Neural progenitor cell (in vitro differentiated cells): ENCODE measurements around the gene HMCES.

ENCODE experiments used
- CTCF ChIP-seq: fragments of 200-600 bp; sonication (generic); IDR thresholded peaks from 2 replicates; pipeline ENCODE4 v1.5.1; 2017; ENCODE audit warnings: antibody characterized with exemption, mild to moderate bottlenecking
- EZH2 ChIP-seq: fragments of 200-600 bp; sonication (generic); IDR thresholded peaks from 2 replicates; pipeline ENCODE4 v1.6.1; 2017; ENCODE audit warnings: antibody characterized with exemption, mild to moderate bottlenecking, moderate library complexity
- EZH2phosphoT487 ChIP-seq: fragments of 200-600 bp; sonication (generic); IDR thresholded peaks from 2 replicates; pipeline ENCODE4 v1.6.1; 2017; ENCODE audit warnings: antibody characterized with exemption

DNA sequence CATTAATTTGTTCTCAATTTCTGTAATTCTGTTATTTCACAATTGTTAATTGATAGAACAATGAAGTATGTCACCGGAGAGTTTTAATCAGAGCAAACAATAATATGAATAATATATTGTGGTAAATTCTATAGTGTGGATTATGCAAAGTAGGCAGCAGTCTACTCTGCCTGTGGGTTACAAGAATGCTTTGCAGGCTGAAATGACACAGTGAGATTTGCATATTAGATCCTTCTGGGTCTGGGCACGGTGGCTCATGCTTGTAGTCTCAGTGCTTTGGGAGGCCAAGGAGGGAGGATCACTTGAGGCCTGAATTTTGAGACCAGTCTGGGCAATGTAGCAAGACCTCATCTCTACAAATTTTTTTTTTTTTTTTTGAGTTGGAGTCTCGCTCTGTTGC lies 16.8 kb upstream of the HMCES start:
- no peak for TF ChIP-seq CTCF
- no peak for TF ChIP-seq EZH2
- no peak for TF ChIP-seq EZH2phosphoT487
